COR-L47 (cell line): ENCODE measurements around the gene BABAM1.
"Not testable (repeated sequence)": the region's sequence is repeated elsewhere in the genome, so short reads cannot be mapped to it uniquely, and the experiment has no call there.

ENCODE experiments used
- DNase-seq: peaks from one replicate; lab custom pipeline; 2025; lab: John Stamatoyannopoulos, UW

Gene BABAM1

DNA sequence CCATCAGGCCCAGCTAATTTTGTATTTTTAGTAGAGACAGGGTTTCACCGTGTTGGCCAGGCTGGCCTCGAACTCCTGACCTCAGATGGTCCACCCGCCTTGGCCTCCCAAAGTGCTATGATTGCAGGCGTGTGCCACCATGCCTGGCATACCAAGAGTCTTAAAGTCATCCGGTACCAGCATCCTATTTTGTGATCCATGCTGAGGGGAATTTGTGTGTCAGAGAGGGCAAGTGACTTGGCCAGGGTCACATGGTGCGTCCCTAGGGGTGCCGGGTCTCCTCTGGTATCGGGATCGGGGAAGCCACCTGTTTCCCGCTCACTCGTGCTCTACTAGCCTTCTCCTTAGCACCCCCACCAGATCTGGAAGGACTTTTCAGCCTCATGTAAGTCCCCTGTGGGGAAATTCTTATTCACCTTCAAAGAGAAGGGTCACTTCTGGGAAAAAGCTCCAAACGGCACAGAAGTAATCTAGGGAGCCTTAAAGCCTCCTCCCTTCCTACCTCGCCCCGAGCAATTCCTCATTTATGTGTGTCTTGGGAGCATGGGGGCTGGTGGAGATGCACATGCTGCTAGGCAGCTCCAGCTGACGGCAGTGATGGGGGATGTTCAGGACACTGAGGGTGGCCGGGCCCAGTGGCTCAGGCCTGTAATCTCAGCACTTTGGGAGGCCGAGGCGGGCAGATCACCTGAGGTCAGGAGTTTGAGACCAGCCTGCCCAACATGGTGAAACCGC, 8.4 kb downstream of the BABAM1 start:
- DNase-seq, result no peak

GRCh38 chr19:17279436-17279835, 12.2 kb downstream of the BABAM1 start:
- DNase-seq, result no peak

- no peak for DNase-seq
Observed at GRCh38 chr19:17281391-17282304, 14.4 kb downstream of the BABAM1 start, which contains the start of gene ANKLE1. Gene ANKLE1, plus strand, starts transcription at chr19:17281901. Its CDS starts 20 bp downstream, at chr19:17281921.

- peak; percentile 82 for DNase-seq
Observed at GRCh38 chr19:17282488-17283125, 15.4 kb downstream of the BABAM1 start.

- no peak for DNase-seq
Observed at GRCh38 chr19:17283504-17283996, 16.3 kb downstream of the BABAM1 start.

DNA sequence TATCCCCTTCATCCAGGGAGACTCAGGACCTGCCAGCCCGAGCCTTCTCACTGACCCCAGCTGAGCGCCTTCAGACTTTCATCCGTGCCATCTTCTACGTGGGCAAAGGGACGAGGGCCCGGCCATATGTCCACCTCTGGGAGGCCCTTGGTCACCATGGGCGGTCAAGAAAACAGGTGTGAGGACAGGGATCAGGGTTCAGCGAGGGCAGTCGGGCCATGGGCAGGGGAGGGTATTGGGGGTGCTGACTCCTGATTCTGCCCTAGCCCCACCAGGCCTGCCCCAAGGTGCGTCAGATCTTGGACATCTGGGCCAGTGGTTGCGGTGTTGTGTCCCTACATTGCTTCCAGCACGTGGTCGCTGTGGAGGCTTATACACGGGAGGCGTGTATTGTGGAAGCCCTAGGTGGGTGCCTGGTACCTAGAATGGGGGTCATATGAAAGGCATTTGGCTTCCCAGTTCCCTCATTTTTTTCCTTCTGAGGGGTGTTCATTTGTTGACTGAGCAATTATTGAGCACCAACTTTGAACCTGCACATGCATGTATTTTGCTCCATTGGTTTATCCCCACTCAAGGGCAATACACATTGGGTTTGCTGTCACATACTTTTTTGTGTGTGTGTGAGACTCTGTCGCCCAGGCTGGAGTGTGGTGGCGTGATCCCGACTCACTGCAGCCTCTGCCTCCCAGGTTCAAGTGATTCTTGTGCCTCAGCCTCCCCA, 18.3 kb downstream of the BABAM1 start:
- no peak for DNase-seq

DNA sequence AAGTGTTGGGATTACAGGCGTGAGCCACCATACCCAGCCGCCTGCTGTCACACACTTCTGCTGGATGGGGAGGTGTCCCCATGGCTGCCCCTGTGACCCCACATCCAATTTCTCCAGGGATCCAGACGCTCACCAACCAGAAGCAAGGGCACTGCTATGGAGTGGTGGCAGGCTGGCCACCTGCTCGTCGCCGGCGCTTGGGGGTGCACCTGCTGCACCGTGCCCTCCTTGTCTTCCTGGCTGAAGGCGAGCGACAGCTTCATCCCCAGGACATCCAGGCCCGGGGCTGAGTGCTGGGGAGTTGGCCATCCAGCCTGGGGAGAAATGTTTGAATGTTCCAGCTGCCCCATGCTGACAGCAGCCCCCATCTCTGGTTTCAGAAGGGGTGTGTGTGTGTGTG, 19.0 kb downstream of the BABAM1 start:
- no peak for DNase-seq

- DNase-seq, result no peak
Observed at GRCh38 chr19:17286752-17287151, 19.5 kb downstream of the BABAM1 start.

DNA sequence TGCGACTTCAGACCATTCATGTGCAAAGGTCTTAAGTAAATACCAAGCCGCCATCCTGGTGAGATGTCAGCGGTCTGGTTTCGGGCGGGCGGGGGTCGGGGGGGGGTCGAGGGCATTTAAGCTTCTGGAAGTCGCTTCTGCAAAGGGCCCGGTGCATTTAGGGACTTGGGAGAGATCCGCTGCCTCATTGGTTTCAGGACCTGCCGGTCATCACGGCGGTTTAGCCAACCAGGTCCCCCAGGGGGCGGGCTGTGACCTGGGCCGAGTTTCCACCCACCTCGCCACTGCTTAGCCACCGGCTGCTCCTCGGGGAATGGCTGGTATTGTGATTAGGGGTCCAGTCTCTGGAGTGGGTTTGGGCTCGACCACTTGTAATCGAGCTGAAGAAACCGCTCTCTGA, 22.2 kb downstream of the BABAM1 start:
- no peak for DNase-seq

DNA sequence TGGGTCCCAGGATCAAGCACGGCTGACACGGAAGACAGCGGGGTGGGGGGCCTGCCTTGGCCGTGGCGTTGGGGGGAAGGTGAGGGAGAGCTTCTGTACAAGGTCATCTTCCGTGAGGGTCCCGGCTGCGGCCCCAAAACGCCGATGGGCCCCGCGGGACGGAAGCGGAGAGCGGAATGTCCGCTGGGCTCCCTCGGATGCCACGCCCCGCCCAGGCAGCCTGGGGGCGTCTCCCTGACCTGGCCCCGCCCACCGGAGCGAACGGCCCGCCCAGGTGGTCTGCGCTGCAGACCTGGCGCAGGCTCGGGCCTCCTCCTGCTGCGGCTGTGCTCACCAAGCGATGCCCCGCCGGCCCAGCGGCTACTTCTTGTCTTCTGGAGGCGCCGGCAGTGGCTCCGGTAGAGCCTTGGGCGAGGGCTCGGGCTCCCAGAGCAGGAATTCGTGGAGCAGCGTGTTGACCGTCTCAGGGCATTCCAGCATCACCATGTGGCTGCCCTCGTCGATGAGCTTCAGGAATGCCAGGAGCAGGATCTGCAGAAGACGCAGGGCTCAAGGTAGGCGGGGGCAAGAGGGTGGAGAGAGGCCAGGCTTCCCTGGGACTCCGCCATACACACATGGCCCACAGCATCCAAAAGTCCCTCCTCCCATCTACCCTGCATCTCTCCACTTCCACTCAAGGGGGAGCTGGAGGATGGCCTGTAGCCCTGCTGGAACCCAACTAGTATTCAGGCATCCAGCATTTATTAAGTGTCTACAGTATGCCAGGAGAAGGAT, 25.2 kb downstream of the BABAM1 start:
- DNase-seq, result peak; percentile 26

- no peak for DNase-seq
Observed at GRCh38 chr19:17293605-17294004, 26.4 kb downstream of the BABAM1 start.

GRCh38 chr19:17294051-17294891, 27.0 kb downstream of the BABAM1 start:
- peak; percentile 6 for DNase-seq

GRCh38 chr19:17295551-17295950, 28.3 kb downstream of the BABAM1 start:
- not testable (repeated sequence) for DNase-seq

- DNase-seq, result peak; percentile 9
Observed at GRCh38 chr19:17296273-17296672, 29.0 kb downstream of the BABAM1 start.

- DNase-seq, result no peak
Observed at GRCh38 chr19:17296976-17297375, 29.7 kb downstream of the BABAM1 start.

DNA sequence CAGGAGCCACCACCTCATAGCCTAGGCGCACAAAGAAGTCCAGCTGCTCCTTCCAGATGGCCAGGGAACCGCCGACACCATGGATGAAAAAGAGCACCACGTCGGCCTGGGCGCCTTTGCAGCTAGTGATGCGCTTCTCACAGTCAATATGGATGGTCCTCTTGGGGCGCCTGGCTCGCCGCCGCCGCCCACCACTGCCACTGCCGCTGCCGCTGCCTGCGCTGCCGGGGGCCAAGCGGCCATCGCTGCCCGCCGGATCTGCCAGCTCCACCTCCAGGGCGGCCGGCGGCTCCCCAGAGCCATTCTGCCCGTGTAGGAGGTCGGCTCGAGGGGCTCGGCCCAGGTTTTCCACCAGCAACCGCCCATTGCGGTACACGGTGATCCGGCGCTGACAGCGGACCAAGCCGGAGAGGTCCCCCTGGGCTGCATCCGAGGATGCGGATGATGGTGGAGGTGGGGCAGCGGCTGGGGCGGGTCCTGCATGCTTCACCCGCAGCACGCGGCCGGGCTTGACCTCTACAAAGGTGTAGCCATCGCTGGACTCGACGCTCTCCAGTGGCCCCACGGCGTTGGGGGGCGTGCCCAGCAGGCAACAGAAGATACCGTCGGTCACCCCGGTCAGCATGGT, 33.9 kb downstream of the BABAM1 start:
- DNase-seq, result no peak

DNA sequence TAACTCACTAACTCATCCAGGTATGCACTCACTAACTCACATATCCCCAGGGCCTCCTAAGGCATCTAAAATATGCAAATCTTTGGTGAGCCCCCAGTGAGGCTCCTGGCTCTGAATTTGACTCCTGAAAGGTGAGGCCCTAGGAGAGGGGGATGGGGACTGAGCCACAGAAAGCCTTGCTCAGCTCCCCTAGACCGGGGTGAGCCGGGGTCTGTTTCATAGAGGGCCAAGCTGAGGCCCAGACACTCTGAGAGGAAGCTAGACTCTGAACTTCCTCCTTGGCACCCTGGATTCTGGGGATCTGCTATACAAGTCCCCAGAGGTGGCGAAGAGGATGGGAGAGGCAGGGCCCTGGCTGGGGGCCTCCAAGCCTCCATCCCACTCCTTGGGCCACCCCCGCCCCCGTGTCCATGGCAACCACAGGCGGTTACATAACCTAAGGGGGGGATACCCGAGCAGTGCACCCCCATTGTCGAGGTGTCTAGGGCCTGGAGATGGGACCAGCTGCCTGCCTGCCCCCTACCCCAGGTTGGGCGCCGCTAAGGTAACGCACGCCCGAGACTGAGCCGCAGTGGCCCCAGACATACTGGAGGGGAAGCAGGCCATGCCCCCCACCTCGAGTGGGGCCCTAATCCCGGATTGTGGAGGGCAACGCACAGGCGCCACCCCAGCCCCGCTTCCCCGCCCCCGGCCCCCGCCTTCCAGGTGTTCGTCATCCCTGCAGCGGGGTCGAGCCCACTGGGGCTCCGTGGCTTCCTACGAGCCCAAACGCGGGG, 35.3 kb downstream of the BABAM1 start:
- DNase-seq, result no peak

DNA sequence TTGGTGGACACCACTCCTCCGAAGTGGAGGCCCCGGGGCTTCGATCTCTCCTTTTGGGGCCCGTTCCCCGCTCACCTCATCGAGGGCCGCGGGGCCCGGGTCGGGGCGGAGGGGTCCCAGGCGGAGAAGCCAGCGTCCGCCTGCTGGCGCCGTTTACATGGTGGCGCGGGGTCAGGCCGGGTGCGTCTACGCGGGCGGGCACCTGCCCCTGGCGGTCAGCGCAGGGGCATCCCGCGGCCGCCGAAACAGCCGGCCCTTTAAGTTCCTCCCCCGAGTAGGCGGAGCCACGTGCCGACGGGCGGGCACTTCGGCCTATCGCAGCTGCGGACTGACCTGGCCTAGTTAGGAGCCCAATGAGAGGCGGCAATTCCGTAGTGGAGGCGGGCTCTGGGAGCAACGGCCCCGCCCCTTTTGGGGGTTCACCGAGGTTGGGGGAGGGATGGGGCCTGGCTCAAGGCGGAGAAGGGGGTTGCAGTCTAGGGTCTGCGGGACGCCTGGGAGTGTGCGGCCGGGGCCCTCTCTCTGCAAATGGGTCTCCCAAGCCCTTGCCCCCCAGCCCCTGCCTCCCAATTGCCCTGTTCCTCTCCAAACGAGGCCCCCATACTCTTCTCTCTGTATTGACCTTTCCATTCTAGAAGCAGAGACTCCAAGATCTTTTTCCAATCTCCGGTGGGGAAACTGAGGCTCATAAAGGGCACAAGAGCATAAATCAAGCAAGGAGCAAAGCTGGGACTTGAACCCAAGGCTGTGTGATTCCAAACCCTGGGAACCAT, 36.1 kb downstream of the BABAM1 start, which contains the start of gene ABHD8:
Gene ABHD8 (minus strand): TSS at position 259 of the 773 bp plus-strand sequence. CDS start 1,809 bp downstream, outside the sequence.
- DNase-seq, result peak; percentile 92
